Ishikawa (cell line): ENCODE results near the gene HPX.

Experiments used
- CEBPB ChIP-seq: IDR thresholded peaks from 2 replicates; pipeline ENCODE4 v1.6.1; 2012
- CREB1 ChIP-seq: IDR thresholded peaks from 2 replicates; pipeline ENCODE4 v1.6.1; 2012; ENCODE audit warnings: low read depth
- EGR1 ChIP-seq: IDR thresholded peaks from 2 replicates; pipeline ENCODE4 v1.6.1; 2012
- EP300 ChIP-seq: IDR thresholded peaks from 2 replicates; pipeline ENCODE4 v1.6.1; 2012; ENCODE audit warnings: borderline replicate concordance
- FOXM1 ChIP-seq: IDR thresholded peaks from 2 replicates; pipeline ENCODE4 v1.6.1; 2012; ENCODE audit warnings: low read depth, borderline replicate concordance
- MAX ChIP-seq: IDR thresholded peaks from 2 replicates; pipeline ENCODE4 v1.6.1; 2012
- NFIC ChIP-seq: IDR thresholded peaks from 2 replicates; pipeline ENCODE4 v1.6.1; 2012
- RAD21 ChIP-seq: IDR thresholded peaks from 2 replicates; pipeline ENCODE4 v1.6.1; 2012; ENCODE audit warnings: low read depth
- REST ChIP-seq: IDR thresholded peaks from 2 replicates; pipeline ENCODE4 v1.6.1; 2012; ENCODE audit warnings: low read depth, mild to moderate bottlenecking
- TAF1 ChIP-seq: IDR thresholded peaks from 2 replicates; pipeline ENCODE4 v1.6.1; 2012; ENCODE audit warnings: low read depth, mild to moderate bottlenecking
- TCF12 ChIP-seq: IDR thresholded peaks from 2 replicates; pipeline ENCODE4 v1.6.1; 2012; ENCODE audit warnings: low read depth
- TEAD4 ChIP-seq: IDR thresholded peaks from 2 replicates; pipeline ENCODE4 v1.6.1; 2012
- USF1 ChIP-seq: IDR thresholded peaks from 2 replicates; pipeline ENCODE4 v1.6.1; 2012
- YY1 ChIP-seq: IDR thresholded peaks from 2 replicates; pipeline ENCODE4 v1.6.1; 2012; ENCODE audit warnings: low read depth
- ZBTB7A ChIP-seq: IDR thresholded peaks from 2 replicates; pipeline ENCODE4 v1.6.1; 2012; ENCODE audit warnings: low read depth

HPX gene

GRCh38 chr11:6474413-6474792 lies 33.6 kb upstream of the HPX start:
- TF ChIP-seq MAX (no peak), RAD21 (no peak)

- TF ChIP-seq TCF12 (0 out of 2 replicates have a peak, but pooled peaks have one; percentile 29), RAD21 (no peak), YY1 (no peak), TAF1 (no peak; the same call in 1 of the 2 replicates), CREB1 (no peak), EGR1 (no peak; the same call in 1 of the 2 replicates), USF1 (peak; percentile 76), MAX (peak; percentile 29; the same call in 1 of the 2 replicates), EP300 (no peak), FOXM1 (no peak)
Measured at GRCh38 chr11:6473451-6474412, 32.9 kb upstream of the HPX start, which contains the start of gene TRIM3. Gene TRIM3, minus strand, starts transcription at chr11:6473941. Its CDS starts 8,246 bp downstream, at chr11:6465695.

GRCh38 chr11:6472934-6473333 lies 32.1 kb upstream of the HPX start:
- TF ChIP-seq TEAD4 (no peak), REST (no peak), CEBPB (no peak), MAX (no peak), ZBTB7A (no peak), FOXM1 (no peak), NFIC (no peak), TAF1 (no peak), EGR1 (no peak), EP300 (no peak), CREB1 (no peak), YY1 (no peak)

GRCh38 chr11:6469599-6469998 lies 28.8 kb upstream of the HPX start:
- TF ChIP-seq TEAD4 = no peak
- no peak for TF ChIP-seq YY1
- TF ChIP-seq FOXM1 = no peak
- TF ChIP-seq CREB1 = no peak
- TF ChIP-seq MAX = no peak
- TF ChIP-seq EP300 = no peak
- TF ChIP-seq REST = no peak
- no peak for TF ChIP-seq TCF12
- TF ChIP-seq EGR1 = no peak
- TF ChIP-seq ZBTB7A = no peak
- no peak for TF ChIP-seq CEBPB
- no peak for TF ChIP-seq USF1
- TF ChIP-seq TAF1 = no peak
- no peak for TF ChIP-seq NFIC

GRCh38 chr11:6468712-6469495 lies 28.1 kb upstream of the HPX start:
- no peak for TF ChIP-seq EP300
- TF ChIP-seq REST = no peak
- no peak for TF ChIP-seq EGR1
- no peak for TF ChIP-seq RAD21
- no peak for TF ChIP-seq ZBTB7A
- peak; percentile 34; the same call in 1 of the 2 replicates for TF ChIP-seq NFIC
- no peak for TF ChIP-seq TAF1
